ENCODE data around the gene COL10A1. TPM values are rescaled to one million over a fixed set of nuclear protein-coding genes. Genes with fewer than 3 reads are reported as not detected.

COL10A1 gene
- total RNA-seq, 2 donors from 2014 or later, result not detected

DNA sequence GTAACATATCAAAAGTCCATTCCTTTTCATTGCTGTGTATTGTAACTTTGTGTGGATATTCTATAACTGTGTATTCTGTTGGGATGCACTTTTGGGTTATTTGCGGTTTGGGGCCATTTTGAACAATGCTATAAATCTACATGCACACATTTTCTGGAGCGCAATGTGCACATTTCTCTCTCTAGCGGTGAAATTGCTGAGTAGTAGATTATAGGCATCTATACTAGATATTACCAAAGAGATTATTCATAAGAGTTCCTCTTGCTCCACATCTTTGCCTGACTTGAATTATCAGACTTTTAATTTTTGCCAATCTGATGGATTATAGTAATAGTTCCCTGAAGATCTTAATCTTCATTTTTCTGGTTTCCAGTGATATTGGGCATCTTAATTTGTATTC lies 47.0 kb downstream of the COL10A1 start:
- no peak overlapping the region for H3K4me3 ChIP-seq (ENCODE audit: low read length)
- H3K9me3 Mint-ChIP-seq, result no peaks in the 10 kb centered on the region
- no peaks in the 10 kb centered on the region for H3K36me3 ChIP-seq (ENCODE audit: control insufficient read depth, insufficient read depth, low read length)
- no peak for DNase-seq
- peaks cover 7% of the 10 kb centered on the region for H3K4me1 ChIP-seq (ENCODE audit: control insufficient read depth, insufficient read depth, low read length)
- no peaks in the 10 kb centered on the region for H3K9me3 ChIP-seq (ENCODE audit: control insufficient read depth, low read length)
- peaks cover 4% of the 10 kb centered on the region for H3K4me1 Mint-ChIP-seq
- no peaks in the 10 kb centered on the region for H3K27me3 ChIP-seq (ENCODE audit: control insufficient read depth, insufficient read depth, low read length, poor library complexity, severe bottlenecking)
- no peak overlapping the region for H3K27ac Mint-ChIP-seq
- H3K9ac ChIP-seq (ENCODE audit: extremely low read depth, low read length, poor library complexity, severe bottlenecking), result no peak overlapping the region
- TF ChIP-seq, protein P1, sequence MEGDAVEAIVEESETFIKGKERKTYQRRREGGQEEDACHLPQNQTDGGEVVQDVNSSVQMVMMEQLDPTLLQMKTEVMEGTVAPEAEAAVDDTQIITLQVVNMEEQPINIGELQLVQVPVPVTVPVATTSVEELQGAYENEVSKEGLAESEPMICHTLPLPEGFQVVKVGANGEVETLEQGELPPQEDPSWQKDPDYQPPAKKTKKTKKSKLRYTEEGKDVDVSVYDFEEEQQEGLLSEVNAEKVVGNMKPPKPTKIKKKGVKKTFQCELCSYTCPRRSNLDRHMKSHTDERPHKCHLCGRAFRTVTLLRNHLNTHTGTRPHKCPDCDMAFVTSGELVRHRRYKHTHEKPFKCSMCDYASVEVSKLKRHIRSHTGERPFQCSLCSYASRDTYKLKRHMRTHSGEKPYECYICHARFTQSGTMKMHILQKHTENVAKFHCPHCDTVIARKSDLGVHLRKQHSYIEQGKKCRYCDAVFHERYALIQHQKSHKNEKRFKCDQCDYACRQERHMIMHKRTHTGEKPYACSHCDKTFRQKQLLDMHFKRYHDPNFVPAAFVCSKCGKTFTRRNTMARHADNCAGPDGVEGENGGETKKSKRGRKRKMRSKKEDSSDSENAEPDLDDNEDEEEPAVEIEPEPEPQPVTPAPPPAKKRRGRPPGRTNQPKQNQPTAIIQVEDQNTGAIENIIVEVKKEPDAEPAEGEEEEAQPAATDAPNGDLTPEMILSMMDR (conservative IDR thresholded peaks at IDR 0.05), result no peak
- no peak overlapping the region for H3K4me3 Mint-ChIP-seq
- no peak overlapping the region for H3K27ac ChIP-seq (ENCODE audit: low read depth, low read length)
- WGBS, 2 experiments (ENCODE audit: insufficient coverage in 1 of 2, insufficient read length in 1 of 2), result 100% methylated on average over 1 of the region's 3 CpGs; no CpG with 5 or more reads in 1 of the 2 experiments
- H3K27me3 Mint-ChIP-seq (ENCODE audit: insufficient read depth), result no peaks in the 10 kb centered on the region
- H3K36me3 Mint-ChIP-seq (ENCODE audit: low read depth), result no peaks in the 10 kb centered on the region

DNA sequence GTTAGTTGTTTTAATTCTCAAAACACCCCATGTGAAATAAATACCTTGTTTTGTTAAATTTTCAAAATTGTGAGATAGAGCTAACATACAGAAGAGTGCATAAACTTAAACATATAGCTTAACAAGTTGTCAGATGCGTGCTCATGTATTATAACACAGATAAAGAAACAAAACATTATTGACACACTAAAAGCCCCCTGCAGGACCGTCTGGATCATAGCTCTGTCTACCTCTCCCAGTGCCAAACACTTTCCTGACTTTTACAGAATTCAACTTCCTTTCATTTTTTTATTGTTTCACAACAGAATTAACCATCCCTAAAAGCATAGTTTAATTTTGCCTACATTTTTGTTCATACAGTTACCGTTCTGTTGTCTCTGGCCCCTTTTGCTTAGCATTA lies 47.4 kb downstream of the COL10A1 start:
- no peak overlapping the region for H3K27ac Mint-ChIP-seq
- Histone ChIP-seq H3K27ac (ENCODE audit: low read depth, low read length) (no peak overlapping the region), H3K9ac (ENCODE audit: extremely low read depth, low read length, poor library complexity, severe bottlenecking) (no peak overlapping the region), H3K36me3 (ENCODE audit: control insufficient read depth, insufficient read depth, low read length) (no peaks in the 10 kb centered on the region), H3K4me1 (ENCODE audit: control insufficient read depth, insufficient read depth, low read length) (peaks cover 10% of the 10 kb centered on the region), H3K27me3 (ENCODE audit: control insufficient read depth, insufficient read depth, low read length, poor library complexity, severe bottlenecking) (no peaks in the 10 kb centered on the region), H3K9me3 (ENCODE audit: control insufficient read depth, low read length) (no peaks in the 10 kb centered on the region), H3K4me3 (ENCODE audit: low read length) (no peak overlapping the region)
- no peaks in the 10 kb centered on the region for H3K36me3 Mint-ChIP-seq (ENCODE audit: low read depth)
- 85 to 87% methylated on average over 2 to 3 of the region's 3 CpGs for WGBS, 2 experiments (ENCODE audit: insufficient coverage in 1 of 2, insufficient read length in 1 of 2)
- TF ChIP-seq, protein P1 (conservative IDR thresholded peaks at IDR 0.05), result peak; percentile 65
- H3K4me3 Mint-ChIP-seq, result no peak overlapping the region
- H3K4me1 Mint-ChIP-seq, result peaks cover 8% of the 10 kb centered on the region
- no peak for DNase-seq
- no peaks in the 10 kb centered on the region for H3K27me3 Mint-ChIP-seq (ENCODE audit: insufficient read depth)
- H3K9me3 Mint-ChIP-seq, result no peaks in the 10 kb centered on the region

DNA sequence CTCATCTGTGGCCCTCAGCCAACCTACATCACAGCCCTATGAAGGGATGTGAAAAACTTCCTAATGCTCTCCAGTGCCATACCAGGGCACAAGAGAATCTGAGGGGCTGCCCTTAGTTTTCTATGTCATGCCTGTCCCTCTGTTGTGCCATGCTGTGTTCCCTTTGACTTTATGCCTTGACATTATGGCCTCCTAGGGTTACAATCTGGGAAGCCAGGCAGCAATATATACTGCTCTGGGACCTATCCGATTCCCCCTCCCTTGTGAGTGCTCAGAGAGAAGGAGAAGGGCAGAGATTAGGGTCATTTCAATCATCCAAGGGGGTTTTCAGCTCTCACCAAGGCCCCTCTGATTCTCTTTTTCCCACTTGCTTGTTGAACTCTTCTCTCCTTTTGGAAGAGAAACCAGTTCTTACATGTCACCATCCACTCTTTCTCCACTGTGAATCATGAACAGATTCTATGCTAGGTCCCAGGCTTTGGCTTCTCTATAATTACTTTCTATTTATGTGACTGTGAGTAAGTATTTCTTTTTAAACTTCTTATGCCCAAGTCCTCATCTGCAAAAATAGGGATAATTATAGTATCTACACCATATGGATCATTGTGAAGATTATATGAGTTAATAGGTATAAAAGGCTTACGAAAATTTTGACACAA lies 51.1 kb downstream of the COL10A1 start:
- H3K27ac Mint-ChIP-seq, result no peak overlapping the region
- peaks cover 18% of the 10 kb centered on the region for H3K4me1 Mint-ChIP-seq
- H3K9ac ChIP-seq (ENCODE audit: extremely low read depth, low read length, poor library complexity, severe bottlenecking), result no peak overlapping the region
- no peak overlapping the region for H3K4me3 ChIP-seq (ENCODE audit: low read length)
- no peaks in the 10 kb centered on the region for H3K27me3 ChIP-seq (ENCODE audit: control insufficient read depth, insufficient read depth, low read length, poor library complexity, severe bottlenecking)
- no peaks in the 10 kb centered on the region for H3K9me3 ChIP-seq (ENCODE audit: control insufficient read depth, low read length)
- no peaks in the 10 kb centered on the region for H3K9me3 Mint-ChIP-seq
- no peak overlapping the region for H3K4me3 Mint-ChIP-seq
- WGBS, 2 experiments (ENCODE audit: insufficient coverage in 1 of 2, insufficient read length in 1 of 2), result 90% methylated on average over 2 of the region's 2 CpGs; no CpG with 5 or more reads in 1 of the 2 experiments
- H3K36me3 Mint-ChIP-seq (ENCODE audit: low read depth), result no peaks in the 10 kb centered on the region
- H3K27me3 Mint-ChIP-seq (ENCODE audit: insufficient read depth), result no peaks in the 10 kb centered on the region
- DNase-seq, result no peak
- H3K36me3 ChIP-seq (ENCODE audit: control insufficient read depth, insufficient read depth, low read length), result no peaks in the 10 kb centered on the region
- H3K4me1 ChIP-seq (ENCODE audit: control insufficient read depth, insufficient read depth, low read length), result peaks cover 13% of the 10 kb centered on the region
- TF ChIP-seq, protein P1 (conservative IDR thresholded peaks at IDR 0.05), result no peak
- no peak overlapping the region for H3K27ac ChIP-seq (ENCODE audit: low read depth, low read length)

Data from endodermal cell (in vitro differentiated cells).